Fibroblast of skin of back (primary cell): ENCODE measurements around the gene B3GALT4.
A peak's percentile ranks its signal among the peaks of the same experiment; 100 is the strongest.

Experiments used
- DNase-seq: peaks from one replicate; pipeline ENCODE4 v3.0.0-alpha.2; 2013

The B3GALT4 gene

DNA sequence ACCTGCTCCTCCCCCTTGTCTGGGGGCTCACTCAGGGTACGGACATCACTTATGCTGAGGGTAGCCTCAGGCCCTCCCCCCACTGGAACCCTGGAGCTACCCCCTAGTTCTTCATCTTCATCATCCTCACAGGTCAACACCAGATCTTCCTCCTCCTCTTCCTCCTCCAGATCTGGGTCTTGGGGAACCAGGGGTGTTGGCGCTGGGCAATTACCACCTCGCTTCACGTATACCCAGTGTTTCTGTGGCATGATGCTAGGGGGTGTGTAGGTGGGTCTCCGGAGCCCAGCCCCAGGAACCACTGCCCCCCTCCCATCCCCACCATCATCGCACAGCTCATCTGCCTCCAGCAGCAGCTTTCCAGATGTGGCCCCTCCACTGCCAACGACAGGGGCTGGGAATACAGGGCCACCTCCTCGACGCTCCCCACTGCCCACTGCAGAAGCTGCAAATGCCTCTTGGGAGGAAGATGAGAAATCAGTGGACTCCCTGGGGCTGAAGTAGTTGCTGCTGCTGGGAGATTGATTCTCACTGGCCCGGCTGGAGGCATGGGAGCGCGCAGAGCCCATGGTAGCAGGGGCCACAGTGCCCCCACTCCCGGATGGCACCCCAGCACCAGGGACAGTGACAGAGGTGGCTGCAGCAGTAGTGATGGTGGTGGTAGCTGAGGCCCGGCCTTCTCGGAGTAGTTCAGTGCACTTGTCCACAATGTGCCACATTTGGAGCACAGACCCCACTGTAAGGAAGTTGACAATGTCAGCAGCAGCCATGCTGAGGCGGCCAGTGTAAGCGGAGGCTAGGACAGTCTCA lies 39.1 kb downstream of the B3GALT4 start:
- no peak for DNase-seq

DNA sequence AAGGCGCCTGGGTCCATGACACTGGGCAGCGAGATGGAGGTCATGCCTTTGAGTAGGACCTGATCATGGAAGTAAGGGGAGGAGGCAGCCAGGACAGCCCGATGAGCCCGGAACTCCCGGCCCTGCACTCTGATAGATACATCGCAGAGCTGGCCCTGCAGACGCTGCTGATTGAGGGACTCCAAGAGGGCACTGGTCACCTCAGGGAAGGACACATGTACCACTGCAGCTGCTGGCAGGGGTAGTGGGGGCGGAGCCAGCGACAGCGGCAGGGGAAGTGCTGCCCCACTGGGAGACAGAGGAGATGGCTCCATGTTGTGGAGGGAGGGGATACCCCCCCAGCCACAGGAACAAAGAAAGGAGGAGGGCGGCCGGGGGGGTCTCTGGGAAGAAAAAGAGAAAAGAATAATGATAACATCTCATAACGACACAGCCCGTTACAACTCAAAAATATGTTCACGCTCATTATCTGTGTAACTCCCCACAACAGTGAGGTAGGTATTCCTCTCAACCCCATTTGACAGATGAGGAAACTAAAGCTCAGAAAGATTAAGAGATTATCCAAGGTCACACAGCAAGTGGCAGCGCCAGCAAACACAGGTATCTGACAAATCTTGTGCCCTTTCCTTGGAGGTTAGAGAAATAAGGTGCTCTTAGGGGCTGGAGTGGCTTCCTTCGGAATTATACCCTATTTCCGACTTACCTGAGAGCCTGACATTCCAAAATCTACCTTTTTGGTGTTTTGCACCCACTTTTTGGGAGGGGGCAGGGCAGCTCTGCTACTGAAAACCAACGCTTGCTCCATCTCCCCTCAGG lies 39.9 kb downstream of the B3GALT4 start:
- no peak for DNase-seq

DNA sequence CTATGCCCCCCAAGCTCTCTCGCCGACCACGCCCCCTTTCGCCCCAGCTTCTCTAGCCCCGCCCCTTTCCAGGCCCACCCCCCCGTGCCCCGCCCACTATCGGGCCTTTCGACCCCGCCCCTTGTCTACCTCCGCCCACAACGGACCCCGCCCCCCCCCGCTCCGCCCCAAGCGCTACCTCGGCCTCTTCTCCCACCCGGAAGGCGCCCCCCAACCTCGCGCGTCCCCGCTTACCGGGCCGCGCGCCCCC lies 40.4 kb downstream of the B3GALT4 start:
- no peak for DNase-seq

DNA sequence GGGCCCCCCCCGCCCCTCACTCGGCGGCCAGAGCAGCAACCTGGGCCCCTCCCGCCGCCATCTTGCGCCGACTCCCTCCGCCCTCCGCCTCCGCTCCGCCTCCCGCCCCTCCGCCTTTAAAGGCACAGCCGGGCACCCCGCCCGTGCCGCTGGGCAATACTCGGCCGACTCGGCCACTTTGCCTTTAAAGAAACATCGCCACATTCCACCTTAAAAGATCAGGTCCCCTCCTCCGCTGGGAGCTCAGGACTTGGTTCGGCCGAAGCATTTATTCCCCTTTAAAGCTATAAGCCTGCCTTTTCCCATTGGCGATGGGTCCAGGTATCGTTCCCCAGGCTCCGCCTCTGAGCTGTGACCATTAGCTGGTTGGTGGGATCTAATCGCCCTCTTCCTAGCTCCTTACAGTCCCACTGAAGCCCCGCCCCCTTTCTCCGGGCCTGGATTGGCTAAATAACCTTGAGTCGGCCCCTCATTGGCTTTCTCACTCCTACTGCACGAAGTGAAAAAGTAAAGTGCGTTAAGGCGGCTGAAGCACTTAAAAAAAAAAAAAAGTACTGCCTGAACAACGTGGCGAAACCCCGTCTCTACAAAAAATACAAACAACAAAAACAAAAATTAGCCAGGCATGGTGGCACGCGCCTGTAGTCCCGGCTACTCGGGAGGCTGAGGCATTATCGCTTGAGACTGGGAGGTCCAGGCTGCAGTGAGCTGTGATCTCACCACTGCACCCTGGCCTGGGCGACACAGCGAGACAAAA lies 40.9 kb downstream of the B3GALT4 start, which contains the start of gene ZBTB22:
Gene ZBTB22, minus strand, starts transcription at position 76 of the 757 bp plus-strand sequence. CDS start 828 bp downstream, outside the sequence.
- peak; percentile 99 for DNase-seq

DNA sequence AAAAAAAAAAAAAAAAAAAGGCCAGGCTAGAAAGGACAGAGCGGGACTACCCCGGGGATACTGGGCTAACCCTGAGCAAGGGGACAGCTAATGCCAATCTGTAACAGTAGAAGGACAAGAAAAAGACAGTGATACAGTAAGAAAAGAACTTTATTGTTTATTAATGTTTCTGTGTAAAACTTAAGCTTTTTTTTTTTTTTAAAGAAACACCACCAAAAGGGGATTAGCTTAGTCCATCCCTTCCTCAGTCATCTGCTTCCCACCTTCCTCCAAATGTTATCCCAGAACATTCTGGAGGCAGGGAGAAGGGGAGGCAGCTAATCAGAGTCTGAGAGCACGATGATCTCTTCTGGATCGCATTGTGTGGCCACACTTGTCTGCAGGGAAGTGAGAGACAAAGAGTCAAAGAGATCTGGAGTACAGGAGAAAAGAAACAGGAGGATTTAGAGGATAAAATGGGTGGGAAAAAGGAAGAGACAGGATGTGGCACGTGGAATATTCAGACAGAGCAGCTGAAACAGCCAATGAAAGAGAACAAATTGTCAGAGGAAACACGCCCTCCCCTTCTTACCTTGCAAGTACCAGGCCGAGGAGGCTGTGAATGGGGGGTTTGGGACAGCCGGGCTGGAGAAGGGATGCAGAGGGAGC lies 41.6 kb downstream of the B3GALT4 start:
- no peak for DNase-seq

DNA sequence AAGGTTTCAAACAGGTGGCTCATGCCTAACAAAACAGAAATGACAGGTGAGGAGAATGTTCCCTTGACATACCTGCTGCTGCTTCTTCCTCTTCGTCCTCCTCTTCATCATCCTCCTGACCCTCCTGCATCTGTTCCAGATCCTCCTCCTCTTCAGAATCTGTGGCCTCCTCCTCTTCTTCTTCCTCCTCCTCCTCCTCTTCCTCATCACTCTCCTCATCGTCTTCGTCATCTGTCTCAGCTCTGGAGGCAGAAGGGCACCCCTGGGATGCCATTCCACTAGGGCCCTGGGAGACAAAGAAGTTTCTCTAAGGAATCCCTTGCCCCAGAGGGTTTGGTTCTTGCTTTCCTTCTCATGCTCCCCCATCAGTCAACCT lies 43.0 kb downstream of the B3GALT4 start:
- no peak for DNase-seq

DNA sequence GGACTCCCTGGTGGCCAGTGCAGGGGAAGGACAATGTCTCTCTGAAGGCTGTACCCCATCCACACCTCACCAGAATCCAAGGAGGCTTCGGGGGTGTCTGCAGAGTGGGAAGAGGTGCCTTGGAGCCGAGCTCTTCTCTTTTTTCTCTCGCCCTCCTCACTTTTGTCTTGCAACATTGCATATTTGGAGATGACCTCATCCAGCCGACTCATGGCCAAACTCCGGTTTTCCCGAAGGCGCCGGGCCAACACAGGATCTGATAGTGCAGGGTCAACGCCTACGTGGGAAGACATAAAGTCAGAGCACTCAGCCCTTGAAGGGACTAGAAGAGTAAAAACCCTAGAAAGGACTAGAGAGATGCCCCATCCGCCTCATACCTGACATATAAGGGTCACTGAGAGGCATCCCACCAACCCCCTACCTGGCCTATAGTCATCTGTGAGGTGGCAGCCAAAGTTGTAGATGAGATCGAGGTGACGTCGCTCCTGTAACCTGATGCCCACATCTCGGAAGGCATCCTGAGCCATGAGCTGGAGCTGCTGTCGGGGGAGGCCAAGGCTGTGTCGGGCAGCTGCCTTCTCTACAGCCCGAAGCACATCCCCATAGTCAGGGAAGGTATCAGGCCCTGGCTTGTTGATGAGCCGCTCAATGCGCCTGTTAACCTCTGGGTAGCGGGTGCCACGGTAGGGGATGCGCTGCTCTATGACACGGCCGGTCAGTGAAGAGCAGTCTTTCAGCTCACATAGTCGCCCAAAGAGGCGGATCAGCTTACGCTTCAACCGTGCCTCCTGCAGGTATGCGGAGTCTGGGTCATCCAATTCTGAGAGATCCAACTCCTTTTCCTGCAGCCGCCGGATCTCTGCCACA lies 43.6 kb downstream of the B3GALT4 start:
- DNase-seq = peak; percentile 82

DNA sequence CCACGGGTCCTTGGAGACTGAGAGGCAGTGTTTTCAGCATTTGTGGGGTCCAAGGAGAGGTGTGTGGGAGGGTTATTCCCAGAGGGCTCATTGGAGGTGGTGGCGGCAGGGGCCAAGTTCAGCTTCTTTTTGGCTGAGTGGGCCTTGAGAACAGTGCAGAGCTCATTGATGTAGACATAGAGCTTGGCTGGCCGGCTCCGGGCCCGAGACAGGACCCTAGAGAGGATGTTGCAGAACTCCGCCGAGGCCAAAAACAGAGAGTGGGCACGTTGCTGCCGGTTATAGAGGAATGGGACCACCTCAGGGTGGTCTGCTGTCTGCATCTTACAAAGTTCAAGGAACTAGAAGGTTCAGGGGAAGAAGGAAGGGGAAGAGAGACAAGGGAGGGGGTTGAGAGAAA lies 44.3 kb downstream of the B3GALT4 start:
- DNase-seq = no peak

DNA sequence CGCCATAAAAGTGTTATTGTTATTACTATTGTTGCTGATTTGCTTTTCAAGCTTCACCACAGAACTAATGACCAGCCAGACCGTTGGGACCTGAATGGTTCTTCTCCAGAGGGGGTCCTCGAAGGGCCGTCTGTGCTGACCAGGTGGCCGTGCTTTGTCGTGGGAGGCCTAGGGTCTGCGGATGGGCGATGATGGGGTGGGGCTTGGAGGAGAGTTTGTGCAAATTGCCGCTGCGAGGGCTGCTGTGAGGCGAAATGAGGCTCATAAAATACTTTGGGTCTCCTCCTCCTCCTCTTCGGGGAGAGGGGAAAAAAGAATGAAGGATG lies 46.7 kb downstream of the B3GALT4 start:
- no peak for DNase-seq

DNA sequence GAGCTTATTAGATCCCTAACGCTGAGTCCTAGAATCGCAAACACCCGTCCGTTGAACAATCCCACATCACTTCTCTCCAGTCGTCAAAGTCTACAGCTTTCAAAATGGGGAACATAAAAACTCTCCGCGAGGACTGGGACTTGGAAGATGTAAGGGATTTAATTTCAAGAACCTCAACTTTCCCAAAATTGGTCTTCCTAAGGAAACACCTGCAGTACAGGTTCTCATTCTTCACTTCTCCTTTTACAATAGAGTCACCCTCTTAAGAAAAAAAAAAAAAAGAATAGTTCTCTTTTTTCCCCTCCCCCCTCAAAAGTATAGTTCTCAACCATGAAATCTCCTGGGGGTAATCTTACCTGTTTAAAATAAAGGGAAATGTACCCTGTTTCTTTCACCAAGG lies 47.2 kb downstream of the B3GALT4 start:
- no peak for DNase-seq
